ENCODE results near the gene TBC1D16. TPM values are rescaled to one million over a fixed set of nuclear protein-coding genes. Genes with fewer than 3 reads are reported as not detected.

The TBC1D16 gene
- total RNA-seq, 1 experiment from 2014 or later: 8.9 TPM

DNA sequence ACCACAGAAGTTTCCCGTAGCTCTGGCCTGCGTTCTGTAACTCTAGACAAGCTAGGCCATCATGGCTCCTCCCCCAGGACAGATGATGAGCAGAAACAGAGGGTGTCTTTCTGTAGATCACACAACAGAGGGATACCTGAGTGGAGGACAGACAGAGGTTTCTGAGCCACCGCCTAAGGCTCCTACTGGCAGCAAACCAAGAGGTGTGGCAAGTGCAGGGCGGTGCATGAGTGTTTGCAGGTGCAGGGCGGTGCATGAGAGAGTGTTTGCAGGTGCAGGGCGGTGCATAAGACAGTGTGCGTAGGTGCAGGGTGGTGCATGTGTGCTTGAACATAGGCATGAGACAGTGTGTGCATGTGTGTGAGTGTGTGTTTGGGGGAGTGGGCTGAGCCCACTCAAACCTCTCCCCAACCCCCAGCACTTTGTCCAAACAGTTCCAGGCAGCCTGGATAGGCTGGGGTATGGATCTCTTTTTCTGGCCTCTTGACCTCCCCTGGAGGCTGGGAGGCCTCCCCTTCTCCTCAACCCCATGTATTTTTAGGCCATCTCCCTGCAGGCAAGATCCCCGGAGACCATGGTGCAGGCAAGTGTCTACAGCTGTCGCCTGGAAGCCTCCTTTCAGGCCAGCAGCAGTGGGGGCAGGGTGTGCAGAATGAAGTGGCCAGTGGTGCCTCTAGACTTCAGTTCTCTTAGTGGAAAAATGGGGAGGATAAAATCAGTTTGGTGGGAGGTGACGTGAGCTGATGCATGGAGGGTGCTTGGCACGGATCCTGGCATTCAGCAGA lies 143.0 kb downstream of the TBC1D16 start:
- no peak for DNase-seq (ENCODE audit: low read depth)

DNA sequence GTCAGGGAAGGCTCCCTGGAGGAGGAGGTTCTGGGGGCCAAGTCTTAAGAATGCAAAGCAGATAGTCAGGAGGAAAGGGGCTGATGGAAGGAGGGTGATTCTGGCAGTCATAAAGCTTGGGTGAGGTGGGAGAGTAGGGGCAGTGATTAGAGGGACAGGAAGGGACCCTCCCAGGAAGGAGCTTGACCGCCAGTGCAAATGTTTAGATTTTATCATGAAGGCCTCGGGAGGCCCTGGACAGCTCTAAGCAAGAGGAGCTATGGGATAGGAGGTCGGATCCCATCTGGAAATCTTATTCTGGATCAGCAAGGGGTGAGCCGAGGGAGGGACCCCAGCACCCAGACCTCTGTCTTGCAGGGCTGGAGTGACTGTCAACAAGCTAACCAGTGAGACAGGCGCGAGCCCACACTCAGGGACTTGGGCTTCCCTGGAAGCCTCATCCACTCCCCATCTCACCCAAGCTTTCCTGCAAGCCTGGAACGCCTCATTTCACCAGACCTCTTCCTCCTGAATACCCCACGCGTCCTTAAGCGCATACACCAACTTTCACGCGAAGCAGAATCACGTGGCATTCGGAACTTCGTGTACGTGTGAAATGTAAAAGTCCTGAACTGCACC lies 144.4 kb downstream of the TBC1D16 start:
- DNase-seq (ENCODE audit: low read depth): no peak

DNA sequence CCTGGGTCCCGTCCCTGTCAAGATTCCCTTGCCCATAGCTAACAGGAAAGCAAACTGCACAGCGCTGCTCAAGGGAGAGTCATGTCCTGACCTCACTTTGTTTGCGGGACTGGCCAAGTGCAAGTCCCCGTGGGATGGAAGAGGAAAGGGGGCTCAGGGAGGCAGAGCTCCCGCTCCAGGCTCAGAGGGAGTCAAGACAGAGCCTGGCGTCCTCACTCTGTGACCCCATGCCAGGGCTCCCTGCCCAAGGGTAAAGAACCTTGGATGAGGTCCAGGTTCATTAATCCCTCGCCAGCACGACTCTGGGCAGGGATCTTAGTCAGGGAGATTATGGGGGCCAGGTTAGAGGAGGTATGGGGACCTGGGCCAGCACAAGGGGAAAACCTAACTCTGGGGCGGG lies 145.0 kb downstream of the TBC1D16 start:
- DNase-seq (ENCODE audit: low read depth): no peak

DNA sequence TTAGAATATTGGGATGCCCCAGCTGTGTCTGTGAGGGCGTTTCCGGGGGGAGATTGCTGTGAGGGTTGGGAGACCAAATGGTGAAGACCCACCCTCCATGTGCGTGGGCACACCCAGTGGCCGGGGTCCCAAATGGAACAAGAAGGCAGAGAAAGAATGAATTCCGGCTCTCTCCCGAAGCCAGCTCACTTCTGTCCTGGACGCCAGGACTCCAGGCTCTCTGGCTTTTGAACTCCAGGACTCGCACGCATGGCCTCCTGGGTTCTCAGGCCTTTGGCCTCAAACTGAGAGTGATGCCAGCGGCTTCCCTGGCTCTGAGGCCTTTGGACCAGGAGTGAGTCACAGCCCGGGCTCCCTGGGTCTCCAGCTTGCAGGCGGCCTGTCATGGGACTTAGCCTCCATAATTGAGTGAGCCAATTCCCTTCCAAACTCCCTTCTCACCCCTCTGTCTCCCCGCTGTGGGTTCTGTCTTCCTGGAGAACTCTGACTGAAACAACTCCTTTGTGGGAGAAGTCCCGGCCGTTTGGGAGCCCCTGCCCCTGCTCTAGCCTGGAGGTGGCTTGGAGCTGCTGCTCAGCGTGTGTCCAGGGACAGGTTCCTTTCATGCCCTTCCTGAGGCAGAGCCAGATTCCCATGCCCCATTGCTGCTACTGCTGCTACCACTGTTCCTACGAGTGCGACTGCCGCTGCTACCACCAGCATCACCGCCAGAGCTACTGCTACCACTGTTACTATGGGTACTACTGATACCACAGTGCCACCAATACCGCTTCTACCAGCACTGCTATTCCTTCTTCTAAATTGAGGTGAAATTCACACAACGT lies 146.6 kb downstream of the TBC1D16 start:
- DNase-seq (ENCODE audit: low read depth): no peak

DNA sequence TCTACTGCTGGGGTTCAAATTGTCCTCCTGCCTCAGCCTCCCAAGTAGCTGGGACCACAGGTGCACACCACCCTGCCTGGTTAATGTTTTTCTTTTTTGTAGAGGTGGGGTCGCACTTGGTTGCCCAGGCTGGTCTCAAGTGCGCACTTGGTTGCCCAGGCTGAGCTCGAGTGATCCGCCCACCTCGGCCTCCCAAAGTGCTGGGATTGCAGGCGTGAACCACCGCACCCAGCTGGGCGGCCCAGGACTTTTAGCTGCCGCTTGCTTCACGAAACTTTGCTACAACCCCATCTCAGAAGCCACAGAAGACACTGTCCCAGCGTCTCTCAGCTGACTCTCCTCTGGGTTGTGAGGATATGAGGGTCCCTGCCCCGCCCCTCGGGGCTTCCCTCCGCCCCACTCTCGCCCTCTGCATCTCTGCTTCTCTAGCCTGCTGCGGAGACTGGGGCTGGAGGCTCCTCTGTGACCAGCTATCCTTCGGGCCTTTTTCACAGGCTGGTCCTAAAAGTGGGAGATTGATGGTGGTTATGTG lies 147.6 kb downstream of the TBC1D16 start:
- no peak for DNase-seq (ENCODE audit: low read depth)

DNA sequence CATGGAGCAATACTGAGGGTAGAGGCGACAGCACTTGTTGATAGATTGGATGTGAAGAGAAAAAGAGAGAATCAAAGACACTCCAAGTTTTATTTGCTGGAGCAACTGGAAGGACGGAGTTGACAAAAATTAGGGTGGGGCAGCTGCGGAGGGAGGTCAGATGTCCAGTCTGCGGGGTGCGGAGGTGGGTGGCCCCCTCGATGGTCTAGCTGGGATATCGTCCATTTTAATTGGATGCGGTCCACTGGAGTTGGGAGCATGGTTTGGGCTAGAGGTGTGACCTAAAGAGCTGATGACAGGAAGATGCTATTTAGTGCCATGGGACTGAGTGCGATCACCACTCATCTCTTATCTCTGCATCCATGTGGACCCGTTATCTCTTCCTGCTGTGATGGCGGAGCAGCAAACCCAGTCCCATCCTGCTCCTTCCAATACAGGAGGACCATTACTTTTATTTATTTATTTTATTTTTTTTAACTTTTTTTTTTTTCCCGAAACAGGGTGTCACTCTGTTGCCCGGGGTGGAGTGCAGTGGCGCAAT lies 148.2 kb downstream of the TBC1D16 start:
- DNase-seq (ENCODE audit: low read depth): no peak

DNA sequence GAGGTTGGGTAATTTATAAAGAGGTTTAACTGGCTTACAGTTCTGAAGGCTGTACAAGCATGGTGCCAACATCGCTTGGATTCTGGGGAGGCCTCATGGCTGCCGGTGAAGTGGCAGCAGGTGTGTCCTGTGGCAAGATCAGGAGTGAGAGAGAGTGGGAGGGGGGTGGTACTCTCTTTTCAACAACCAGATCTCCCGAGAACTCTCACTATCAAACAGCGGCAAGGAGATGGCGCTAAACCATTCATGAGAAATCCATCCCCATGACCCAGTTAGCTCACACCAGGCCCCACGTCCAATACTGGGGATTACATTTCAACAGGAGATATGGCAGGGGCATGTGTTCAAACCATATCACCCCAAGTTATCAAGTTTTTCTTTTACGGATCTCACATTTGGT lies 152.5 kb downstream of the TBC1D16 start:
- DNase-seq (ENCODE audit: low read depth): no peak

Other genes starting within 250 kb of the TBC1D16 start
- gene CBX8, start 238.8 kb downstream of the TBC1D16 start, total RNA-seq (2014; rRNA removed; shearing (Covaris generic)): 3.8 and 5.8 TPM in 2 replicates
- gene CBX4, start 196.4 kb downstream of the TBC1D16 start, total RNA-seq (2014; rRNA removed; shearing (Covaris generic)): 10.8 and 11.8 TPM in 2 replicates
- 1.3 and 1.6 TPM in 2 replicates for gene CCDC40, start 770 bp upstream of the TBC1D16 start, total RNA-seq (2014; rRNA removed; shearing (Covaris generic))
- 10.3 and 11.7 TPM in 2 replicates for gene GAA, start 65.7 kb upstream of the TBC1D16 start, total RNA-seq (2014; rRNA removed; shearing (Covaris generic))
- gene EIF4A3, start 111.3 kb upstream of the TBC1D16 start, total RNA-seq (2014; rRNA removed; shearing (Covaris generic)): 99.4 and 104 TPM in 2 replicates
- gene CARD14, start 134.2 kb upstream of the TBC1D16 start, total RNA-seq (2014; rRNA removed; shearing (Covaris generic)): 0.20 TPM in 1 of 2 replicates, not detected in the other
- 6.4 and 7.4 TPM in 2 replicates for gene SGSH, start 184.5 kb upstream of the TBC1D16 start, total RNA-seq (2014; rRNA removed; shearing (Covaris generic))
- 2.0 and 2.2 TPM in 2 replicates for gene SLC26A11, start 184.6 kb upstream of the TBC1D16 start, total RNA-seq (2014; rRNA removed; shearing (Covaris generic))
- 23.5 and 23.8 TPM in 2 replicates for gene RNF213, start 225.0 kb upstream of the TBC1D16 start, total RNA-seq (2014; rRNA removed; shearing (Covaris generic))

All from RPMI7951 (cell line).